ENCODE data around the gene BFSP1. TPM values are rescaled to one million over a fixed set of nuclear protein-coding genes. Genes with fewer than 3 reads are reported as not detected.

The BFSP1 gene
- total and polyA plus RNA-seq, 9 donors: 0.92 to 4.9 (median 1.5) TPM

GRCh38 chr20:17446171-17446570, 85.0 kb downstream of the BFSP1 start:
- Histone ChIP-seq H3K27ac (no peak overlapping the region), H3K9me3 (no peaks in the 10 kb centered on the region), H3K4me1 (ENCODE audit: insufficient read depth) (peaks cover 5% of the 10 kb centered on the region), H3K27me3 (no peaks in the 10 kb centered on the region), H3K36me3 (no peaks in the 10 kb centered on the region), H3K4me3 (no peak overlapping the region)
- 59 to 81% (median 76%) methylated on average over 5 of the region's 5 CpGs for WGBS, 3 donors
- TF ChIP-seq CTCF (IDR thresholded peaks at IDR 0.05) (no peak), POLR2A (IDR thresholded peaks at IDR 0.05) (no peak), EP300 (IDR thresholded peaks at IDR 0.05) (no peak)
- no peak for DNase-seq
- intact Hi-C loops (cut with DNase I): no loop called here

- WGBS, 3 donors: 1 to 13% (median 8%) methylated on average over 13 of the region's 13 CpGs
- H3K27ac ChIP-seq: no peak overlapping the region
- intact Hi-C loops (cut with DNase I): no loop called here
- peak in 4 of 5 donors; percentile 25 to 54 (median 36) for DNase-seq
- no peaks in the 10 kb centered on the region for H3K27me3 ChIP-seq
- no peak for TF ChIP-seq EP300 (IDR thresholded peaks at IDR 0.05)
- no peak for TF ChIP-seq POLR2A (IDR thresholded peaks at IDR 0.05)
- TF ChIP-seq CTCF (IDR thresholded peaks at IDR 0.05): no peak
- peaks cover 5% of the 10 kb centered on the region for H3K4me1 ChIP-seq (ENCODE audit: insufficient read depth)
- no peaks in the 10 kb centered on the region for H3K36me3 ChIP-seq
- no peak overlapping the region for H3K4me3 ChIP-seq
- H3K9me3 ChIP-seq: no peaks in the 10 kb centered on the region
Observed at GRCh38 chr20:17445543-17445942, 85.6 kb downstream of the BFSP1 start.

GRCh38 chr20:17444091-17444490, 87.1 kb downstream of the BFSP1 start:
- Histone ChIP-seq H3K27ac (no peak overlapping the region), H3K27me3 (no peaks in the 10 kb centered on the region), H3K36me3 (no peaks in the 10 kb centered on the region), H3K9me3 (no peaks in the 10 kb centered on the region), H3K4me1 (ENCODE audit: insufficient read depth) (peaks cover 5% of the 10 kb centered on the region), H3K4me3 (no peak overlapping the region)
- 73 to 80% (median 76%) methylated on average over 2 of the region's 2 CpGs for WGBS, 3 donors
- DNase-seq: no peak
- no peak for TF ChIP-seq CTCF (IDR thresholded peaks at IDR 0.05)
- TF ChIP-seq POLR2A (IDR thresholded peaks at IDR 0.05): no peak
- no peak for TF ChIP-seq EP300 (IDR thresholded peaks at IDR 0.05)
- intact Hi-C loops (cut with DNase I): no loop called here

Other genes with a start within 250 kb of the BFSP1 start
- 100 to 1,000 TPM; 162 to 429 (median 299) TPM for gene DSTN, start 38.7 kb upstream of the BFSP1 start, total RNA-seq
- 1,000 to 10,000 TPM in 1 of 2 donors, 100 to 1,000 TPM in 1; 404 to 1,033 TPM for gene DSTN, start 38.7 kb upstream of the BFSP1 start, polyA plus RNA-seq
- 100 to 1,000 TPM in 2 of 7 donors, 10 to 100 TPM in 5; 29.2 to 159 (median 96.2) TPM for gene RRBP1, start 150.9 kb upstream of the BFSP1 start, total RNA-seq
- gene RRBP1, start 150.9 kb upstream of the BFSP1 start, polyA plus RNA-seq: 10 to 100 TPM; 51.8 to 64.4 TPM
- not detected for gene BANF2, start 168.6 kb upstream of the BFSP1 start, total RNA-seq
- not detected for gene BANF2, start 168.6 kb upstream of the BFSP1 start, polyA plus RNA-seq